DOHH2 (cell line): ENCODE data around the gene PEAK1.

Experiments
- H3F3A ChIP-seq: fragments of 200-600 bp; sonication (generic), shearing (Covaris generic); 2 replicates; pipeline ENCODE4 v1.6.0; 2016; ENCODE audit warnings: antibody characterized with exemption, mild to moderate bottlenecking; ENCODE audit not compliant: control insufficient read depth, insufficient read depth
- H3K27ac ChIP-seq: fragments of 200-600 bp; sonication (generic); 2 replicates; pipeline ENCODE4 v1.5.1; 2014; ENCODE audit warnings: low read depth, mild to moderate bottlenecking, low read length, moderate library complexity
- H3K27me3 ChIP-seq: fragments of 200-600 bp; sonication (generic); 2 replicates; pipeline ENCODE4 v1.6.1; 2014; ENCODE audit warnings: mild to moderate bottlenecking, low read length, mixed read lengths; ENCODE audit not compliant: control insufficient read depth
- H3K36me3 ChIP-seq: fragments of 200-600 bp; sonication (generic); 2 replicates; pipeline ENCODE4 v1.6.1; 2014; ENCODE audit warnings: mild to moderate bottlenecking, low read length, moderate library complexity, mixed read lengths; ENCODE audit not compliant: control insufficient read depth
- H3K4me1 ChIP-seq: fragments of 200-600 bp; sonication (generic); 2 replicates; pipeline ENCODE4 v1.6.1; 2014; ENCODE audit warnings: mild to moderate bottlenecking, low read length, mixed read lengths; ENCODE audit not compliant: control insufficient read depth
- H3K4me2 ChIP-seq: fragments of 200-600 bp; sonication (generic); 2 replicates; pipeline ENCODE4 v1.6.0; 2014; ENCODE audit warnings: mild to moderate bottlenecking, low read length, moderate library complexity
- H3K4me3 ChIP-seq: fragments of 200-600 bp; sonication (generic); 2 replicates; pipeline ENCODE4 v1.5.1; 2014; ENCODE audit warnings: mild to moderate bottlenecking, low read length, mixed read lengths
- H3K79me2 ChIP-seq: fragments of 200-600 bp; sonication (generic); 2 replicates; pipeline ENCODE4 v1.6.1; 2014; ENCODE audit warnings: mild to moderate bottlenecking, low read length, mixed read lengths; ENCODE audit not compliant: control insufficient read depth
- H3K9me2 ChIP-seq: fragments of 200-600 bp; sonication (generic); replicated peaks from 2 replicates; pipeline ENCODE4 v1.6.1; 2014; ENCODE audit warnings: mild to moderate bottlenecking, low read length, mixed read lengths; ENCODE audit not compliant: control insufficient read depth
- H3K9me3 ChIP-seq: fragments of 200-600 bp; sonication (generic); 2 replicates; pipeline ENCODE4 v1.6.1; 2014; ENCODE audit warnings: antibody characterized with exemption, low read length, mixed read lengths; ENCODE audit not compliant: control insufficient read depth, insufficient read depth
- H4K20me1 ChIP-seq: fragments of 200-600 bp; sonication (generic); 2 replicates; pipeline ENCODE4 v1.6.0; 2014; ENCODE audit warnings: low read depth, mild to moderate bottlenecking, antibody characterized with exemption, low read length, moderate library complexity; ENCODE audit not compliant: control insufficient read depth, insufficient read depth
- CTCF ChIP-seq: fragments of 200-600 bp; sonication (generic); IDR thresholded peaks from one replicate; pipeline ENCODE4 v1.5.1; 2014; ENCODE audit warnings: antibody characterized with exemption, mild to moderate bottlenecking, low read depth, low read length; ENCODE audit not compliant: poor library complexity, severe bottlenecking
- EZH2phosphoT487 ChIP-seq: fragments of 200-600 bp; sonication (generic); IDR thresholded peaks from 2 replicates; pipeline ENCODE4 v1.6.1; 2017; ENCODE audit warnings: borderline replicate concordance, mild to moderate bottlenecking, antibody characterized with exemption, low read length, moderate library complexity, mixed read lengths

Gene PEAK1

GRCh38 chr15:77384086-77384485 lies 35.8 kb downstream of the PEAK1 start:
- no peaks in the 10 kb centered on the region for H3K9me3 ChIP-seq
- TF ChIP-seq EZH2phosphoT487 (no peak), CTCF (no peak)
- H3K79me2 ChIP-seq = no peaks in the 10 kb centered on the region
- no peaks in the 10 kb centered on the region for H3K9me2 ChIP-seq
- H3K4me3 ChIP-seq = no peak overlapping the region
- no peaks in the 10 kb centered on the region for H3K36me3 ChIP-seq
- H4K20me1 ChIP-seq = no peaks in the 10 kb centered on the region
- no peaks in the 10 kb centered on the region for H3K27me3 ChIP-seq
- no peak overlapping the region for H3K4me2 ChIP-seq
- no peaks in the 10 kb centered on the region for H3F3A ChIP-seq
- no peak overlapping the region for H3K27ac ChIP-seq
- peaks cover 12% of the 10 kb centered on the region for H3K4me1 ChIP-seq

- Histone ChIP-seq H4K20me1 (no peaks in the 10 kb centered on the region), H3F3A (no peaks in the 10 kb centered on the region), H3K4me1 (no peaks in the 10 kb centered on the region), H3K9me2 (no peaks in the 10 kb centered on the region), H3K79me2 (no peaks in the 10 kb centered on the region), H3K36me3 (no peaks in the 10 kb centered on the region), H3K9me3 (no peaks in the 10 kb centered on the region), H3K4me2 (no peak overlapping the region), H3K27ac (no peak overlapping the region), H3K27me3 (no peaks in the 10 kb centered on the region), H3K4me3 (no peak overlapping the region)
- TF ChIP-seq CTCF (no peak), EZH2phosphoT487 (no peak)
These were observed 39.9 kb downstream of the PEAK1 start for GRCh38 chr15:77380033-77380432.

- no peak for TF ChIP-seq CTCF
- TF ChIP-seq EZH2phosphoT487 = no peak
- no peaks in the 10 kb centered on the region for H4K20me1 ChIP-seq
- no peaks in the 10 kb centered on the region for H3K79me2 ChIP-seq
- no peaks in the 10 kb centered on the region for H3K36me3 ChIP-seq
- no peaks in the 10 kb centered on the region for H3K9me2 ChIP-seq
- H3K27me3 ChIP-seq = no peaks in the 10 kb centered on the region
- H3K4me3 ChIP-seq = no peak overlapping the region
- no peaks in the 10 kb centered on the region for H3K9me3 ChIP-seq
- no peaks in the 10 kb centered on the region for H3F3A ChIP-seq
- H3K27ac ChIP-seq = no peak overlapping the region
- no peaks in the 10 kb centered on the region for H3K4me1 ChIP-seq
- H3K4me2 ChIP-seq = no peak overlapping the region
These were observed 43.1 kb downstream of the PEAK1 start for GRCh38 chr15:77376770-77377169.

GRCh38 chr15:77375133-77375532 lies 44.8 kb downstream of the PEAK1 start:
- Histone ChIP-seq H3K36me3 (no peaks in the 10 kb centered on the region), H4K20me1 (no peaks in the 10 kb centered on the region), H3K4me1 (no peaks in the 10 kb centered on the region), H3F3A (no peaks in the 10 kb centered on the region), H3K79me2 (no peaks in the 10 kb centered on the region), H3K9me2 (no peaks in the 10 kb centered on the region), H3K4me3 (no peak overlapping the region), H3K4me2 (no peak overlapping the region), H3K27ac (no peak overlapping the region), H3K9me3 (no peaks in the 10 kb centered on the region), H3K27me3 (no peaks in the 10 kb centered on the region)
- TF ChIP-seq EZH2phosphoT487 (no peak), CTCF (no peak)
